GM19455 (cell line): ENCODE results near the gene PARN.

Source experiments
- ATAC-seq: cut with Tn5 transposase; IDR thresholded peaks from one replicate; pipeline ENCODE4 v1.9.1; 2021; ENCODE audit not compliant: unreplicated experiment

PARN gene

DNA sequence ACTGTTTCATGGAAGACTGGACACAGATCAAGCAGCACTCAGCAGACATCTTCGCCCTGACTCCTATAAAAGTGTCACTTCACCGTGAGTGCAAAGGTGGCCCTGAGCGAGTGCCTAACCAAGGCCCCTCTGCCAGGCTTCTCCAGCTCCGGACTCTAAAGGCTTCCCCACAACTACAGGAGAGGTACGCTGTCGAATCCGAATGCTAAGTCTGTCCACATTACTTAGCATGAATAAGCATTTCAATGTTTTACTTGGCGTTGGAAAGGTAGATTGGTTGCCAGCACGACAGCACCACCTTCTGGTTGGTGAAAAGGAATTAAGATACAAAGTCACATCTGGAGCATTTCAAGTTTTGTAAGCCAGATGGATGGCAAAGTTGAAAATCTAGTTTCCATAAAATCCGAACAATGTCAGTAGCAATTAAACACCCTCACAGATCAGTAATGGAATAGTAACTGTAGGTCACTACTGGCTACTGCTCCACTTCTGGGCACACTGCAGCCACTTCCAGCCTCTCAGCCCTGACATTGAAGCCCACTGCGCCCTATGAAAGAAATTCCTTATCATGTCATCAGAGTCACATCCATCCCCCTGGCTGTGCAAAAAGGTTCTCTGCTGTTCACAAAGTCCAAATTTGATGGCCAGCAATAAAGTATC lies 100.9 kb downstream of the PARN start:
- ATAC-seq = no peak

DNA sequence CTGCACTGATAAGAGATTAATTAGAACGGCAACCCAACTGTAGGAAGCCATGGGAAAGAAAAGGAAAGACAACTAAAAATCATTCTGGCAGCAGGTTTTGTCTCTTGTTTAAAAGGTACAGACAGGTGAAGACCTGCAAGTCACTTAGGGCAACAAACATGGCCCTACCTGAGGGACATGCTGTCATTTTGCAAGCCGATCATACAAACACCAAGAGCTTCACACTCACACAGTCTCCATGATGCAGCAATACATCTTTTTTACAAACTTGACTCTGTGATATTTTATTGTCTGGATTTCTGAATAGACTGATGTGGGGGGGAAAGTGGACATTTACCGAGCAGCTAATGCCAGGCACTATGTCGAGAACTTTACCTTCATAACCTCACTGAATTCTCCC lies 101.8 kb downstream of the PARN start:
- ATAC-seq = no peak

DNA sequence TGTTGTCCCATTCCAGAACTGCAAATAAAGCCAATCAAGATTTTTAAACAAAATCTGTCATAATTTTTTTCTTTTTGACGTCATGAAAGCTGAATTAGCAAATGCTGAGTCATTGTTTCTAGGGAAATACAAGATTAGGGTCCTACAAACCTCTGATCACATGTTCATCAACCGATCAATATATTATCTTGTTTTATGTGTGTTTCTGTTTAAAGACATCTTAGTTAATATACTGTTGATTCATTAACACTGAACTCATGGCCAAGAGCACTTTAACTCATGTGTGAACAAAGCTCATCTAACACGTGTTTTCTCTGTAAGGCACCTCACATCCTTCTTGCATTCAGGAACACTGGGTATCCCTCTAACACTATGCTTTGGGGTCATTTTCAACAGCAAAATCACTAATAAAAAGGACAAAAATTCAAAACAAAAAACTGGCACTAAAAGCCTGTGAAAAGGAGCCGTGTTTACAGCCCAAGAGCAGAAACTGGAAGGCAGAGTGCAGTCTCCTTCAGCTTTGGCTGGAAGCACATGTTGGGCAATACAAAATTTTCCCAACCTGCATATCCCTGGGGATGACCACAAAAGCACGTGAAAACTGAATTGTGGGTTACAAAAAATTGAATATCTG lies 102.5 kb downstream of the PARN start:
- ATAC-seq = no peak

DNA sequence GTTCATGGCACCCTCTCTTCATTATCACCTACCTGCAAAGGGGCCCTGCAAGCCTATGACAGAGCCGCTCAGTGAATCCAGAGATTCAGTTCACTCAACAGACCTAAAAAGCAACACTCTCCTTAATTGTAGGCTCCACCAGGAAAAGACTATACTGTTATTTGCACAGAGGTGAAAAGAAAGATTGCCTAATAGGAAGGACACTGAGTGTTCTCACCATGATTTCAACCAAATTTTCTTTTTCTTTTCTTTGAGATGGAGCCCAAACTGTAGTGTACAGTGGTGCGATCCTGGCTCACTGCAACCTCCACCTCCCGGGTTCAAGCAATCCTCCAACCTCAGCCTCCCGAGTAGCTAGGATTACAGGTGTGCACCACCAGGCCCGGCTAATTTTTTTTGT lies 104.5 kb downstream of the PARN start:
- no peak for ATAC-seq

DNA sequence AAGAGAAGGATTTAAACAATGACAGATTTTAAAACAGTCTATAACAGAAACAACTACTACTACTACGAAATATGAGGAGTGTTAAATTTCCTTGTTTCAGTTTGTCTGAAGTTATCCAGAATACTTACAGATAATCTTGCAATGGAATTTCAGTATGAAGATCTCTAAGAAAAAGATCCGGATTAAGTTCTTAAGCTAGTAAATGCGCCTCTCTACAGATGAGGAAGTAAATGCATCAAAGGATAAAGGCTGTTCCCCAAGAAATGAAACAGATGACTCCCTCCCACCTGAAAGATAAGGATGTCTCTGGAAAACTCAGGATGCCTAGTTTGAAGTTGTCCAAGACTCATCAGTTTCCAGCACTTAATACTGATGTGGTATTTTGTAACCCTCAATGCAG lies 105.1 kb downstream of the PARN start:
- ATAC-seq = no peak

DNA sequence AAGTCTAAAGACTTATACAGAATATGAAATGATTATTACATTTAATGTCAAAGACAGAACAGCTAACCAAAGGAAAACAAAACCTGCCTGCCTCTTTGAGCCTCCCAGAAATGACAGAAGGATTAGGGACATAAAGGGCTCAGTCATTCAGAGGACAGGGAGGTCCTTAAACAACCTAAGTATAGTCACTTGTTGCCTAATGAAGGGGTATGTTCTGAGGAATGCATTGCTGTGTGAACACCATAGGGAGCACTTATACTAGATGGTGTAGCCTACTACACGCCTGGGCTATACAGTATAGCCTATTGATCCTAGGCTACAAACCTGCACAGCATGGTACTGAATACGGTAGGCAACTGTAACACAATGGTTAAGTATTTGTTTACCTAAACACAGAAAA lies 106.4 kb downstream of the PARN start:
- no peak for ATAC-seq

DNA sequence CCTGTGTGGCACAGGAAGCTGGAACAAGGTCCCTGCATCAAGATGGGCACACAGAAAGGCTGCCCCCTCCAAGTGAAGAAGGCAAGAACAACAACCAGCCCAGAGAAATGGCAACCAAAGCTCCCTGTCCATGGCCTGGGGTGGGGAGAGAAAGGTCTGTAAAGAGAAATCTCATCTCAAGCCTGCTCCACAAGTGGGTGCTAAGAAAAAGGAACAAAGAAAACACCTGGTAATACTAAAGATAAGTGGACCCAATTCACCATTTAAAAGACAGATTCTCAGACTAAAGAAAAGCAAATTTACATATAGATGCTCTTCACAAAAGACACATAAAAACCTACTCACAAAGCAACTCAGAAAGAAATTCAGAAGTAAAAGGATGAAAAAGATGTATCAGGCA lies 107.4 kb downstream of the PARN start:
- no peak for ATAC-seq

DNA sequence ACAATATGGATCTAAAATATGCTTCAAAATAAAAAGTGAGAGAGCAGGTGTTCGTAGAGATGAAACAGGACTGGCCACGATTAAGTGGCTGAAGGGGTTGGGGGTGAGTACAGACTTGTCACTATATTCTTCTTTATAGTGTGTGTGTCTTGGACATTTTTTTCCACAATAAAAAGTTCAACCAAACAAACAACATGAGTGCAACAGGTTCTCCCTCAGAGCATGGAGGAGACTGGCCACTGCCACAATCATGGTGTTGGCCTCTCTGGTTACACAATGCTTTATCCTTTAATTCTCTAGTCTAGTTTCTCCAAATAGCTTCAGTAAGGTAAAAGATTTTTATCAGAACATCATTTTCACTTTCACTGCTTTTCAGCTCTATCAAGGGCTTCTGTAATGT lies 109.3 kb downstream of the PARN start:
- ATAC-seq = no peak

DNA sequence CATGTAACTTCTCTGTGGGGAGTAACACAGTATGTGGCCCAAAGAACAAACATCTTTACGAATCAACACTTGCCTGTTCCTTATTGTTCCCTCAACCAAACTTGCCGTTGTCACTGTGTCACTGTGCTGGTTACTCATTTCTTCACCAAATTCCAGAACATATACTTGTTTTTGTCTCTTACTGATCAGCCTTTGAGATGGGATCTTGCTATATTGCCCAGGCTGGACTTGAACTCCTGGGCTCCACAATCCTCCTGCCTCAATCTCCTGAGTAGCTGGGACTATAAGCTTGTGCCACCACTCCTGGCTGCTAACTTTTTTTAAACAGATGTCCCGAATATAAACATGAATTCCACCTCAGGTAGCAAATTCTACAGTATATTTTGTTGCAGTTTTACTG lies 115.1 kb downstream of the PARN start:
- no peak for ATAC-seq

DNA sequence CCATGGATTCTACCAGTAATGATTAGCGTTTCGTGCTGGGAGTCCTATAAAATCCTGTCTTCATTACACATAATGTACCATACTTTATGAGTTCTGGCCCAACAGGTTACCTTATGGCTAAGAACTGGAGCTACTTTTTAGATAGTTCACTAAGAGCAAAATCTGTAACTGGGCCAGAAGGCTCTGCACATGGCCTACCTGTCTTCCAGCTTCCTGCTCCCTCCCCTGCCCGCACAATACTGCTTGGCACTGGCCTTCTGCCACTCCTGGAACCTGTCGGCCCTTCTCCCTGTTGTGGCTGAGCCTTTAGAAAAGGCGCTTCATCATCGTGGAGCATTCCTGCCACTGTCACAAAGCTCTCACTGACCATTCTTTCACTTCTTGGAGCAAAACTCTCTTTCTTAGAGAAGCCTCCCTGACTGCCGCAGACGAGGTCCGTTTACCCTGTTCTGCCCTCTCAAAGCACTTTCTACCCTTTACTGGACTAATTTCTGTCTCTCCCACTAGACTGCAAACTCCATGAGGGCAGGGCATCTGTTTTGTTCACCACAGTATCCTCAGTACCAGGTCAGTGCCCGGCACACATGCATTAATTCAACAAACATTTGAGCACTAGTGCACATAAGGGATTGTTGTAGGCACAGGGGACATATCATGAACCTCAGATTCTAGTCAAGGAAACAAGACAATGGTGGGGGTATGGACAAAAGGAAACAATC lies 116.5 kb downstream of the PARN start:
- ATAC-seq = no peak

DNA sequence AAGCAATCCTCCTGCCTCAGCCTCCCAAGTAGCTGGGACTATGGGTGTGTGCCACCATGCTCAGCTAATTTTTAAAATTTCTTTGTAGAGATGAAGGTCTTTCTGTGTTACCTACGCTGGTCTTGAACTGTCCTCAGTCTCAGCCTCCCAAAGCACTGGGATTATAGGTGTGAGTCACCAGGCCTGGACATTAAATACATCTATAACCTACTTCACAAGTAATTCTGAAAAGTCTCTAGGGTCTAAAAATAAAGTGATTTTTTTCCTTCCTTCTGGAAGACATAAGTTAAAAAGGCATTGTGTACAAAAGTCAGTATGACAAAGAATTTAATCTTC lies 118.3 kb downstream of the PARN start:
- ATAC-seq = no peak

DNA sequence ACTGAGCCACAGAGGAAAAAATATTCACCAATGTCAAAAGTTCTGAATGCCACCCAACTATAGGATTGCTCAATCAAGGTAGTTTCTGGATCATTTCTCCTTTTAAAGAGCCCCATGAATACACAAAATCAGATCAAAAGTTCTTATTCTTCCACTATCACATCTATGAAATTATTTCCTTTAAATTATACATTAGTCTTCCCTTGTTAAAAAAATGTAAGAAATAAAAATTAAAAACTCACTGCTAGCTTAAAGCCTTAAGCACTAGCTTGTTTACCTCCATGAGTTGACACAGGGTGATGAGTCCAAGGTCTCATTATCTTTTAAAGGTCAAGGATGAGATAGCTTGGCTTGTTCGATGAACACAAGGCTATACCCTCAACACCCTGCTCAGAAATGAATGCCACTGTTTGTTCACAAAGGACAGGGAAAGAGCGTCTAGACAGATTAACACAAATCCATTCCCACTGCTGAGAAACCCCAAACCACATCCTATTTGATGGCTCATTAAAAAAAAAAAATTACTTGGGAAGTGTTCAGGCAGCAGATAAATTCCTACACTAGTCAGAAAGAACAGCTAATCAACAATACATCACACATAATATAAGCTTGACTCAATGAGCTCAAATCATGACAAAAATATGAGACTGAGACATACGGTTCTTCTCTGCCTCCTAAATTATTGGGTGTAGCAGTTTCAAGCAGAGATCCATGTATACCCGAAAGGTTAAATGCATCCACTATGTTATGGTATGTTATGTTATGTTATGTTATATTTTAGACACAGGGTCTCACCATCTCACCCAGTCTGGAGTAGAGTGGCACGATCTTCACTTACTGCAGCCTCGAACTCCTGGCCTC lies 118.9 kb downstream of the PARN start:
- no peak for ATAC-seq

DNA sequence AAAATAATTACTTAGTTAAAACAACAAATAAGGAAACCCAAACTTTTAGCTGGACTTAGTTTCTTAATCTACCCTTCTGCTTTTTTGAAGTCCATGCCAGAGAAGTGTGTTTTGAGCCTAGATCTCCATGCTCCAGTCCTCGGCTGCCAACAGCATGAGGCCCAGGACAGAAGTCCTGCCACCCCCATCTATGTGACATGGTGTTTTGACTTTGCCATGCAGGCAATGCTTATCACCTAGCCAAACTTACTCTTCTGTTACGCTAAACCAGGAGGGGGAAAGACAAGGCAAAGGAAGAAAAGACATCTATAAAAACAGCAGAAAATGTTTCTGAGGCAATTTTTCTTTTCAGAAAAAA lies 119.5 kb downstream of the PARN start:
- ATAC-seq = no peak

DNA sequence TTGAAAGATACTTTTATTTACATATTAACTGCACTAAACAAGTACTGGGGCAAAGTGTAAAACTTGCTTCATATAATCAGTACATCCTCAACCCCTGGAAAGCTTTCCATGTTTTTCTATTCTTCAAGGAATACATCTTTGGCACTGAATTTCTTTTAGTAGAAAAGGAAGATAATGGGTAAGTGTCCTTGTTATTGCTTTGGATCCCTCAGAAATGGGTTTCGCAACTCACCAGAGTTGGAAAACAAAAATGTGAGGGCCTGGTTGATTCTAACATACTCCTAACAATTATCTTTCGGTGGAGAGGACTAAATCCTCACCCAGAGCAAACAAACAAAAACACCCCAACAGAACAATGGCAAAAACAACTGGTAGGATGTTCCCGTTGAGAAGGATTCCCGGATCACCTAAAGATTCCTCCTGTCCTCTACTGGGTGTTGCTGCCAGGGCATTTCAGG lies 120.4 kb downstream of the PARN start:
- no peak for ATAC-seq

DNA sequence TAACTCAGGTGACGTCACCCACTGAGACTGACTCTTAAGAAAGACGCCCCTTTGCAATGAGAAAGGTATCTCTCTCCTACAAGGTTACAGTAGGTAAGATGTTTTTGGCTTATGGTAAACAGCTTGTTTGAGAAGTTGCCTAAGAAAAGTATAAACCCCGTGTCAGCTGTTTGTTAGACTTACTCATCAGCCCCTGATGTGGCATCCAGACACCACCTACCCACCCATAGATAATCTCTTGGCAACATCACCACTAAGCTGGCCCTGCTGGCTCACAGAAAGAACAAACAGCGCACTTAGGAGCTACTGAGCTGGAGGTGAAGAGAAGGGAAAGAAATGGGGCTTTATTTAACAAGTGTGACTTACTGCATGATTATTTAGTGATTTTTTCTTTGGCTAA lies 121.0 kb downstream of the PARN start:
- no peak for ATAC-seq

DNA sequence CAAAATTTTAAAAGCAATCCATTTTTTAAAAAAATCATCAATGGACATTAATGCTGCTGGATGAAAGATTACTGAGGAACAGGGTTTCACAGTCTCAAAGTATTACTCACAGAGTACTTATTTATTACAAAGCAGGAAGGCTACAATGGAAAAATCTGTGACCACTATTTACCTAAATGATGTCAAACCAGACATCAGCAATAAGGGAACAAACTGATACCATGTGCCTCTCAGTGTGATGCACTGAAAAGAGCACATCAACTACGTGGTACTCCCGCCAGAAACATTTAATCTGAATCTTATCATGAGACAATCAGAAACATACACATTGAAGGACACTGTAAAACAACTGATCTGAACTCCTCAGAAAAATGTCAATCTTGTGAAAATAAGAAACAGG lies 124.2 kb downstream of the PARN start:
- no peak for ATAC-seq

DNA sequence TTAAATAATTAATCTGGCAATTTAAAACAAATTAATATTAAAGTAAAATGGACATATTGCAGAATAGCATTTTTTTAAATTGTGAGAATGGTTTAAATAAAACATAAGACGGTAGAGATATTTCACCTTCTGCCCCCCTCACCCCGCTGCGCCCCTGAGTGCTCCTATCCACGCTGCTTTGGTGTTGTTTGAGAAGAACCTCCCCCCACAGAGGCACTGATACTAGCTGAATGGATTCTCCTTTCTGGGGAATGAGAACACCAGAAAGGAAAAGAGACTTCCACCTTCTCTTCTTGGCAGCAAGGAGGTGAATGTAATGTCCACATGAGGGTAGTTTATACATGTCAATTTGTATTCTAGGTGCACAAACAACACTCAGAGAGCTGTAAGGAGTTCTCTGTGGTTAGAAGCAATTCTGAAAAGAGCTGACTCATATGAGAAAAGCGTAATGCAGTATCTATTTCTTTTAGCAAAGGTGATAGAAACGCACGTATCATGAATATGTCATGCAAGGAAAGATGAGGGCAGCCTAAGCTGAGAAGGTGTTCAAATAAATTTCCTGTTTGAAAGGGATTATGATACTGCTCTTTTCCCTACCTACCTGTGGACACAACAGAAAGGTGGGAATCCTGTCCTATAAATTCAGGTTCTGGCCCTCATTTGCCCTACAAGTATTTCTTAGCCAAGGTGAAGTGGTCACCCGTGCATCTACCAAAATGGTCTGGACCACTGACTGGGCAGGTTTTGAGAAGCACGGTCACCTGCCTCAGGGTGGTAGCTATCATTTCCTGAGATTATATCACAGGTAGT lies 126.9 kb downstream of the PARN start:
- peak; percentile 75 for ATAC-seq

DNA sequence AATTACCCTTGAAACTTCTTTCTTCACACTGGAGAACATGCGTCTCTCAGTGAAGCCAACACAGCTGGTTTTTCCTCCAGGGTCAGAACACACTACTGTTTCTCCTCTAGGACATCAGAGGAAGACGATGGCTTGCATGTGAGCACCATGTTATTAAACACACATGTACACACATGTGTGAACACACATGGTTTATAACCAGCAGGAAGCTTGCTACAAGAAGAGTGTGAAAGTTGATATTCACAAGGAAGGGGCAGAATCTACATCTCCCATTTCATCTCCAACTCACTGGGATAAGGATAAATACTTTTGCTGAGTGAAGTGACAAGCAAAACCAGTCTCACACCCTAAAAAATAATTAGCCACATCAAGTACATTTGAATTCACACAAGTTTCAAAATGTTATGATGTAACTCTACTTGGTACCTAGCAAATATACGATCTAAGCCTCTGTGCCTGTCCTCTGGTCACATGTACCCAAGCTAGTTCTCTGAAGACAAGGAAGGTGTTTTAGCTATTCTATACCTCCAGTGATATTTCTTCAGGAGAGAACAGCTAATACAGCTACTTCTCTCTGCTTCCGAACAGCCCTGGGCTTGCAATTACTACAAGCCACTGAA lies 127.7 kb downstream of the PARN start:
- ATAC-seq = no peak

DNA sequence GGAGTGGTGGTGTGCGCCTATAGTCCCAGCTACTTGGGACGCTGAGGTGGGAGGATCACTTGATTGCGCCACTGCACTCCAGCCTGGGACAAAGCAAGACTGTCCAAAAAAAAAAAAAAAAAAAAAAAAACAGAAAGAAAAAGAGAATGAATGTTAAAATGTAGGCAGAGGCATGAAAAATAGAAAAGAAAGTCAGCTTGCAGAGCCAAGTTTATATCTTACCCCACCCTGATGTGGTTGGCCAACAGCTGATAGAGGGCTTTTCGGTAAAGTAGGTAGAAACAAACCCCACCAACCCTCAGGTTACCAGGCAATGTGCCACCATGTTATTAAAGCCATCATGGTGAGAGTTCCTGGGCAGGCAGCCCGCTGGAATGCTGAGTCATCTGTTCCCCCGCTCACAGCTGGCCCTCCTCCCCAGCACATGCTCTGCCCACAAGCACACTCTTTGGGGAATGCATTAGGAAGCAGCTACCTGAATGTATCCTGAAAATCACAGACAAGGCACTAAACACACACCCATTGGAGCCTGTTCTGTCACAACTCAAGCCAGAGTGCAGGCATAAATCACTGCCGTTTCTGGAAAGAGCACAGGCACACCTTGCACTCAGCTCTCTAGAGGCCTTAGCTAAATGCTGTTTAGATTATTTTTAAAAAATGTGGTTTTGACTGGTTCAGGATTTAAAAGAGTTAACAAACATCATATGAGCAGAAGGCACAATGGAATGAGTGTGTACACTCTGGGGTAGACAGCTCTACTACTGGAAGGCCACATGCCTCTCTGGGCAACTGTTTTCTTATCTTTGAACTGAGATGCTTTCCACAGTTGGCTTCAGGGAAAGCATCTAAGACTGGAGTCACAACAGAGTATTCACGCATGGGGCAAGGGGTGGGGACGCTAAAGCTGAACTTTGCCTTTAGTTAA lies 128.5 kb downstream of the PARN start:
- ATAC-seq = no peak
